Measurements from ENCODE around the gene GLI1. TPM values are rescaled to one million over a fixed set of nuclear protein-coding genes. Genes with fewer than 3 reads are reported as not detected.

The GLI1 gene
- total and polyA plus RNA-seq, 2 of the 13 experiments (the other 11 are each of a cell fraction or from before 2014, with no cell fraction given) = 0.09 to 0.20 TPM

DNA sequence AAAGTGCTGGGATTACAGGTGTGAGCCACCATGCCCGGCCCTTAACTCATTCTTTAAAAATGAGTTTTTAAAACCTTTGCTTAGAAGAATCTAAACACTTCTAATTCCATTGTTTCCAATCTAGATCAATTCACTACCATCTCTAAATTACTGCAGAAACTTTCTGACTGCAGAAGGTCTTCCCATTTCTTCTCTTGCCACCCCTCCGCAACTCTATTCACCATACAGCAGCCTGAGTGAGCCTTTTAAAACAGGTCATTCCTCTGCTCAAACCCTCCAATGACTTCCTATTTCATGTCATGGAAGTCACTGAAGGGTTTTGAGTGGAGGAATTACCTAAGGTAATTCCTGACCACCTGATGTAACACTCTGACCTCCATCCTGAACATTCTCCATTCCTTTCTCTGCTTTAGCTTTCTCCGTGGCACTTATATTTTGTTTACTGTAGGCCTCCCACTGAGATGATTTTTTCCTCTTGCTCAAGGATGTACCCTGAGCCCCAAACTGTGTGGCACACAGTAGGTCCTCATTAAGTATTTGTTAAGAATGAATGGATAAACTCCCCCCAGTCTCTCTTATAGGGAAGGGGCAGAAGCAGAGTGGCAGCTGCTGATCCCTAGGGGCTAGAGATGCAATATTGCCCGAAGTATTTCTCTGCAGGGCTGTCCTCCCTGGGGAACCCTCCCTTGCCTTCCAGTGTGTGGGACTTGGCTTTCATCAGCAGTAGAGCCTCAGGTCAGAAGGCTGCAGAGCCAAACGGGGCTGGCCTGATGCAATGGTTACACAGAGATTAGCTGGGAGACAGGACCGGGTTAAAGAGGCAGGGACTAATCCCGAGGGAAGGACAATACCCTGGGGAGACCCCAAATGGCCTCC is 59.6 kb downstream of the GLI1 start (continued):
- TF ChIP-seq, protein P1, sequence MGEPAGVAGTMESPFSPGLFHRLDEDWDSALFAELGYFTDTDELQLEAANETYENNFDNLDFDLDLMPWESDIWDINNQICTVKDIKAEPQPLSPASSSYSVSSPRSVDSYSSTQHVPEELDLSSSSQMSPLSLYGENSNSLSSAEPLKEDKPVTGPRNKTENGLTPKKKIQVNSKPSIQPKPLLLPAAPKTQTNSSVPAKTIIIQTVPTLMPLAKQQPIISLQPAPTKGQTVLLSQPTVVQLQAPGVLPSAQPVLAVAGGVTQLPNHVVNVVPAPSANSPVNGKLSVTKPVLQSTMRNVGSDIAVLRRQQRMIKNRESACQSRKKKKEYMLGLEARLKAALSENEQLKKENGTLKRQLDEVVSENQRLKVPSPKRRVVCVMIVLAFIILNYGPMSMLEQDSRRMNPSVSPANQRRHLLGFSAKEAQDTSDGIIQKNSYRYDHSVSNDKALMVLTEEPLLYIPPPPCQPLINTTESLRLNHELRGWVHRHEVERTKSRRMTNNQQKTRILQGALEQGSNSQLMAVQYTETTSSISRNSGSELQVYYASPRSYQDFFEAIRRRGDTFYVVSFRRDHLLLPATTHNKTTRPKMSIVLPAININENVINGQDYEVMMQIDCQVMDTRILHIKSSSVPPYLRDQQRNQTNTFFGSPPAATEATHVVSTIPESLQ (CRISPR knock-in tag; conservative IDR thresholded peaks at IDR 0.05) = no peak
- TF ChIP-seq KMT2B (CRISPR knock-in tag; IDR thresholded peaks at IDR 0.05) = no peak
- TF ChIP-seq ZBTB42 (CRISPR knock-in tag; IDR thresholded peaks at IDR 0.05) = no peak
- TF ChIP-seq KDM6A (CRISPR knock-in tag; IDR thresholded peaks at IDR 0.05; ENCODE audit: low read depth) = no peak
- TF ChIP-seq AGO1 (IDR thresholded peaks at IDR 0.05; ENCODE audit: low read depth, low read length, poor library complexity, severe bottlenecking) = no peak
- no peak for TF ChIP-seq FOXA1 (IDR thresholded peaks at IDR 0.05)
- no peak for TF ChIP-seq FOXA1 (CRISPR knock-in tag; IDR thresholded peaks at IDR 0.05)
- TF ChIP-seq, protein P2, sequence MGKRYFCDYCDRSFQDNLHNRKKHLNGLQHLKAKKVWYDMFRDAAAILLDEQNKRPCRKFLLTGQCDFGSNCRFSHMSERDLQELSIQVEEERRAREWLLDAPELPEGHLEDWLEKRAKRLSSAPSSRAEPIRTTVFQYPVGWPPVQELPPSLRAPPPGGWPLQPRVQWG (CRISPR knock-in tag; IDR thresholded peaks at IDR 0.05; ENCODE audit: borderline replicate concordance, low read depth) = no peak
- no peak for TF ChIP-seq ZFAT (CRISPR knock-in tag; conservative IDR thresholded peaks at IDR 0.05)
- TF ChIP-seq CC2D1A (CRISPR knock-in tag; IDR thresholded peaks at IDR 0.05) = no peak
- no peak for TF ChIP-seq DMAP1 (CRISPR knock-in tag; IDR thresholded peaks at IDR 0.05)
- TF ChIP-seq, protein P3, sequence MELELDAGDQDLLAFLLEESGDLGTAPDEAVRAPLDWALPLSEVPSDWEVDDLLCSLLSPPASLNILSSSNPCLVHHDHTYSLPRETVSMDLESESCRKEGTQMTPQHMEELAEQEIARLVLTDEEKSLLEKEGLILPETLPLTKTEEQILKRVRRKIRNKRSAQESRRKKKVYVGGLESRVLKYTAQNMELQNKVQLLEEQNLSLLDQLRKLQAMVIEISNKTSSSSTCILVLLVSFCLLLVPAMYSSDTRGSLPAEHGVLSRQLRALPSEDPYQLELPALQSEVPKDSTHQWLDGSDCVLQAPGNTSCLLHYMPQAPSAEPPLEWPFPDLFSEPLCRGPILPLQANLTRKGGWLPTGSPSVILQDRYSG (CRISPR knock-in tag; IDR thresholded peaks at IDR 0.05) = no peak
- no peak for TF ChIP-seq ETV6 (CRISPR knock-in tag; conservative IDR thresholded peaks at IDR 0.05)
- TF ChIP-seq, protein P4, sequence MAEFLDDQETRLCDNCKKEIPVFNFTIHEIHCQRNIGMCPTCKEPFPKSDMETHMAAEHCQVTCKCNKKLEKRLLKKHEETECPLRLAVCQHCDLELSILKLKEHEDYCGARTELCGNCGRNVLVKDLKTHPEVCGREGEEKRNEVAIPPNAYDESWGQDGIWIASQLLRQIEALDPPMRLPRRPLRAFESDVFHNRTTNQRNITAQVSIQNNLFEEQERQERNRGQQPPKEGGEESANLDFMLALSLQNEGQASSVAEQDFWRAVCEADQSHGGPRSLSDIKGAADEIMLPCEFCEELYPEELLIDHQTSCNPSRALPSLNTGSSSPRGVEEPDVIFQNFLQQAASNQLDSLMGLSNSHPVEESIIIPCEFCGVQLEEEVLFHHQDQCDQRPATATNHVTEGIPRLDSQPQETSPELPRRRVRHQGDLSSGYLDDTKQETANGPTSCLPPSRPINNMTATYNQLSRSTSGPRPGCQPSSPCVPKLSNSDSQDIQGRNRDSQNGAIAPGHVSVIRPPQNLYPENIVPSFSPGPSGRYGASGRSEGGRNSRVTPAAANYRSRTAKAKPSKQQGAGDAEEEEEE (CRISPR knock-in tag; IDR thresholded peaks at IDR 0.05; ENCODE audit: borderline replicate concordance) = no peak
- no peak for TF ChIP-seq IKZF1 (IDR thresholded peaks at IDR 0.05)
- no peak for TF ChIP-seq ZFP37 (CRISPR knock-in tag; IDR thresholded peaks at IDR 0.05; ENCODE audit: borderline replicate concordance)
- TF ChIP-seq, protein P5, sequence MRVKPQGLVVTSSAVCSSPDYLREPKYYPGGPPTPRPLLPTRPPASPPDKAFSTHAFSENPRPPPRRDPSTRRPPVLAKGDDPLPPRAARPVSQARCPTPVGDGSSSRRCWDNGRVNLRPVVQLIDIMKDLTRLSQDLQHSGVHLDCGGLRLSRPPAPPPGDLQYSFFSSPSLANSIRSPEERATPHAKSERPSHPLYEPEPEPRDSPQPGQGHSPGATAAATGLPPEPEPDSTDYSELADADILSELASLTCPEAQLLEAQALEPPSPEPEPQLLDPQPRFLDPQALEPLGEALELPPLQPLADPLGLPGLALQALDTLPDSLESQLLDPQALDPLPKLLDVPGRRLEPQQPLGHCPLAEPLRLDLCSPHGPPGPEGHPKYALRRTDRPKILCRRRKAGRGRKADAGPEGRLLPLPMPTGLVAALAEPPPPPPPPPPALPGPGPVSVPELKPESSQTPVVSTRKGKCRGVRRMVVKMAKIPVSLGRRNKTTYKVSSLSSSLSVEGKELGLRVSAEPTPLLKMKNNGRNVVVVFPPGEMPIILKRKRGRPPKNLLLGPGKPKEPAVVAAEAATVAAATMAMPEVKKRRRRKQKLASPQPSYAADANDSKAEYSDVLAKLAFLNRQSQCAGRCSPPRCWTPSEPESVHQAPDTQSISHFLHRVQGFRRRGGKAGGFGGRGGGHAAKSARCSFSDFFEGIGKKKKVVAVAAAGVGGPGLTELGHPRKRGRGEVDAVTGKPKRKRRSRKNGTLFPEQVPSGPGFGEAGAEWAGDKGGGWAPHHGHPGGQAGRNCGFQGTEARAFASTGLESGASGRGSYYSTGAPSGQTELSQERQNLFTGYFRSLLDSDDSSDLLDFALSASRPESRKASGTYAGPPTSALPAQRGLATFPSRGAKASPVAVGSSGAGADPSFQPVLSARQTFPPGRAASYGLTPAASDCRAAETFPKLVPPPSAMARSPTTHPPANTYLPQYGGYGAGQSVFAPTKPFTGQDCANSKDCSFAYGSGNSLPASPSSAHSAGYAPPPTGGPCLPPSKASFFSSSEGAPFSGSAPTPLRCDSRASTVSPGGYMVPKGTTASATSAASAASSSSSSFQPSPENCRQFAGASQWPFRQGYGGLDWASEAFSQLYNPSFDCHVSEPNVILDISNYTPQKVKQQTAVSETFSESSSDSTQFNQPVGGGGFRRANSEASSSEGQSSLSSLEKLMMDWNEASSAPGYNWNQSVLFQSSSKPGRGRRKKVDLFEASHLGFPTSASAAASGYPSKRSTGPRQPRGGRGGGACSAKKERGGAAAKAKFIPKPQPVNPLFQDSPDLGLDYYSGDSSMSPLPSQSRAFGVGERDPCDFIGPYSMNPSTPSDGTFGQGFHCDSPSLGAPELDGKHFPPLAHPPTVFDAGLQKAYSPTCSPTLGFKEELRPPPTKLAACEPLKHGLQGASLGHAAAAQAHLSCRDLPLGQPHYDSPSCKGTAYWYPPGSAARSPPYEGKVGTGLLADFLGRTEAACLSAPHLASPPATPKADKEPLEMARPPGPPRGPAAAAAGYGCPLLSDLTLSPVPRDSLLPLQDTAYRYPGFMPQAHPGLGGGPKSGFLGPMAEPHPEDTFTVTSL (CRISPR knock-in tag; IDR thresholded peaks at IDR 0.05; ENCODE audit: borderline replicate concordance) = no peak
- TF ChIP-seq SRSF1 (optimal IDR thresholded peaks at IDR 0.05; ENCODE audit: low read depth, low read length) = no peak
- peak; percentile 5 for TF ChIP-seq ZNF781 (CRISPR knock-in tag; IDR thresholded peaks at IDR 0.05; ENCODE audit: borderline replicate concordance, not compliant biosample characterization)

Data from HepG2 (cell line).